DMS53 treated with DMSO at 0.1 percent for 48 hours (cell line): Measurements from ENCODE around the gene CAMK1.

Experiments used
- DNase-seq: peaks from one replicate; lab custom pipeline; 2025; ENCODE audit not compliant: unreplicated experiment; lab: John Stamatoyannopoulos, UW

The CAMK1 gene

DNA sequence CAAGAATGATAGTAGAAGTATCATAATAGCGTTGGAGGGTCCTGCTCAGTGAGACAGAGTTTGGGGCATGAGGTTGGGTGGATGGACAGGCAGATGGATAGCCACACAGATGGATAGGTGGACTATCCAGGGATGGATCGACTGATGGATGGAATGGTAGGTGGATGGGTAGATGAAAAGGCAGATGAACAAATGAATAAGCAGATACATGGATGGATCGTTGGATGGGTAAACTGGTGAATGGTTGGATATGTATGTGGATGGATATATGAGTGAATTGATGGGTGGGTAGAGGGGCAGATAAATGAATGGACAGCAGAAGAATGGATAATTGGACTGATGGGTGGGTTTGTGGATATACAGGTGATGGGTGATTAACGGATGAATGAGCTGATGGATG, 56.6 kb downstream of the CAMK1 start:
- no peak for DNase-seq

DNA sequence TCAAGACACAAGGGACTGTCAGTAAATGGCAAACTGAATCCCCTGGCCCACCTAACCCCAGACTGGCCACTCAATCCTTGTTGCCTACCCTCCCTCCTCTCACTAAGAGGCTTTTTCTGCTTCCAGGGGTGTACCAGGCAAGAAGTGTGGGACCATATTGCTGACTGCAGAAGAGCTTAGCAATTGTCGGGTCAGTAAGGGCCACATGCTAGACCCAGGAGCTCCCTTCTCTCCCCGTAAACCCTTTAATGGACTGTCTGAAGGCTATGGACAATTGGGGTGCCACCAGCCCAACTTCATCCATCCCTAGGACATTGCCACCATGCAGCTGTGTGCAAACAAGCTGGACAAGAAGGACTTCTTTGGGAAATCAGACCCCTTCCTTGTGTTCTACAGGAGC, 57.3 kb downstream of the CAMK1 start:
- DNase-seq: no peak

DNA sequence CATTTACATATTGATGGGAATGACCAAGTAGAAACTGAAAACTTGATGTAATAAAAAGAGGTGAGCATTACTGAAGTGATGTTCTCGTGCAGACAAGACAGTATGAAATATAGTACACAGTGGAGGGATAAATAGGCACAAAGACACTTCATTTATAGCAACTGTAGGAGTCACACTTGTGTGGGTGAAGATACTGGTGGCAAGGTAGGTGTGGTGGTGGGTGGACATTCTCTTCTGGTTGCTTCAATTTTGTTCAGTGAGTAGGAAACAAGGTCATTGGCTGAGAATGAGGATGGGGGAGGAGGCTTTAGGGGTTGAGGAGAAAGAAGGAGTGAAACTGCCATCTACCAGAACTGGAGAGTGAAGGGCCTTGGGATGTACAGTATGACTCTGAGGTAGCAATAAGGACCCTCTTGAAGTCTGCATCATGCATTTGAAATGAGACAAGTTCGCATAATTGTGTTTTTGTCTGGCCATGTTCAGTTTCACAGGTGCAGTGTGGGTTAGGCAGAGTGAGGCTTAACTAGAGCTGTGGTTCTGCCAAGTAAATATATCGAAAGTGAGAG, 59.5 kb downstream of the CAMK1 start:
- DNase-seq: no peak
